GM19372 (cell line): ENCODE data around the gene FOXN3.

Experiments
- ATAC-seq: cut with Tn5 transposase; IDR thresholded peaks from one replicate; pipeline ENCODE4 v1.9.1; 2021; ENCODE audit warnings: mild to moderate bottlenecking, low read depth, moderate library complexity; ENCODE audit not compliant: unreplicated experiment

The FOXN3 gene

GRCh38 chr14:89435492-89435891 is 18.5 kb upstream of the FOXN3 start:
- ATAC-seq: no peak

DNA sequence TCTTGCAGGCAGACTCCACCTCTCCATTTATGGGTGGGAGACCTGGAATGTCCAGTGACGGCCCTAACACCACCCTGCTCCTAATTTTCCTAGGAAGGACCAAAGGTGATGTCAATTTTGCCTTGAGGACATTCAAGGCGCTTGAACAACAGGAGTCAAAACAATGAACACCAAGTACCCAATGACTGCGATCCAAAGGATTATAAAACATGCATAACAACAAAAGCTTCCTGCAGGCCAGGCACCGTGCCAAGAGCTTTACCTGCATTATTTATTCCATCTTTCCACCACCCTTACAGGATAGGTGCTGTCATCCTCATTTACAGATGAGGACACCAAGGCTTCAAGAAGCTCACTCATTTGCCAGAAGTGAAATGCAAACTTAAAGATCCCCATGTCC is 15.2 kb upstream of the FOXN3 start:
- ATAC-seq: no peak

DNA sequence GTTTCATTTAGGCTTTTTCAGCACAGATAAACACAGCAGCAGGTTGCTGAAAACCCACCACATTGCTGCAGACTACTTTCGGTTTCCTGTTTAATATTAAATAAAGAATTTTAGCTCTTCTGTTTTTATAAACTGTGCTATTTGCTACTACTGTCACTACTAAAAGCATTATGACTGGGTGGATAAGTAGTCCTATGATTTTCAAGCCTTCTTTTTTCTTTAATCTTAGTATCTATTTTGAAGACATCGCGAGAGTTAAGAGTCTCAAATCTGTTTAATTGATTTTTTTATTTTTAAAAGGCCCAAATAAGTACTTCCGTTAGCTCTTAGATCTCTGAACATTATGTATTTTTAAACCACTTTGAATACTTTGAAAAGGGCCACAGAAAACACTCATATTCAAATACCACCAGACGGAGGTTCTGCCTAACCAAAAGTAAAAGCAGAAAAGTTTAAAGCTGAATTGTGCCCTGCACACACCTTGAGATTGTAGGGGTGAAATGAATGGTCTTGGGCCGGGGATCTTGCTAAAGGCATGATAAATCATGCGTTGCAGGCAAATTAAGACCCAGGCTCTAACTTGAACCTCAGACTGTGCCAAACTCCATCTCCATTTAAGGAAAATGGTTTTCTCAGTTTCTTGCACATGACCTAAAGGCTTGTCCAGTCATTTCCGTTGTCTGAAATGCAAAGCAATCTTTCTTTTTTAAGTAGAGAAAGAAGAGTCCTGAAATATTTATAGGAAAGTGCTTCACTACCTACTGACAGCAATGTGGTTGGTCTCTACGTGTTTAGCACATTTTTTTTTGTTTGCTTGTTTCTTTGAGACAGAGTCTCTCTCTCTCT is 13.6 kb upstream of the FOXN3 start:
- peak; percentile 85 for ATAC-seq

DNA sequence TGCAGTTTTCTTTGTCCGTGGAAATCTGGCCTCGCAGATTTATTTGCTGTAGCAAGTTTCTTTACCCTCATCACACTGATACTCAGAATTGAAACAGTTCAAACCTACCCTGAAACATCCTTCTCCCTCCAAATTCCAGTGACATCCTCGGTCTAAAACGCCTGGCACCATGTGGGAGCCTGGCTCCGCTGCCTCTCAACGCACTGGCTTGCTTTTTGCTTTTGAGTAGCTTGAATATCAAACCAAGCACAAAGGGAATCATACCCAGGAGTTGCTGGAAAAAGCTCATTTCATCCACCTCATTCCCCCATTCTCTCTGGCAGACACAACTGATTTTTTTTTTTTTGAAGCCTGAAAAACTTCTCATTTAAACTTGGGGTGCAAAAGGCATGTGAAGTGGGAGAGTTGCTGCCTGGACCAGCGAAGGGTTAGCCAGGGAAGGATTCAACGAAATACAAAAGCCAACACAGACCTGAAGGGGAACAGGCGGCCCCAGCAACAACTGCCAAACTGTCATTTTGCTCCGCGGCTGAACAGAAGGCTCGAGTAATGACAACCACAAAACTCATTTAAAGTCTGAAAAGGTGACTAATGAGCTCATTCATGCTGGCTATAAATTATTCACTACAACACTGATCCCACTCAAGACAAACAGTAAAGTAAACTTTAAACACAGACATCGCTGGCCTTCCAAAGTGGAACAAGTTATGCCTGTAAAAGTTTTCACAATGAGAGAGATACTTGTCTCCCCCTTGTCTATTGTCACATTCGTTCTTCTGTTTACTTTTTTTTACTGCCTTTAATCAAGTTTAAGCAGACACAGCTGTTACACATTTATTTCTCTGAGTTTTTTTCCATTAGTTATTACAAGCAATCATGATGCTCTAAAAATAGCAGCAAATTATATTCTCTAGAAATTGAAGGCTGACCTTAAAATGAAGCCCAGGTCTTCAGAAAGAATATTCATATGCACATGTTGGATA is 12.5 kb upstream of the FOXN3 start:
- ATAC-seq: no peak

- ATAC-seq: no peak
These were observed 11.6 kb upstream of the FOXN3 start for GRCh38 chr14:89428546-89429198.

- ATAC-seq: no peak
These were observed 11.1 kb upstream of the FOXN3 start for GRCh38 chr14:89428173-89428523.

DNA sequence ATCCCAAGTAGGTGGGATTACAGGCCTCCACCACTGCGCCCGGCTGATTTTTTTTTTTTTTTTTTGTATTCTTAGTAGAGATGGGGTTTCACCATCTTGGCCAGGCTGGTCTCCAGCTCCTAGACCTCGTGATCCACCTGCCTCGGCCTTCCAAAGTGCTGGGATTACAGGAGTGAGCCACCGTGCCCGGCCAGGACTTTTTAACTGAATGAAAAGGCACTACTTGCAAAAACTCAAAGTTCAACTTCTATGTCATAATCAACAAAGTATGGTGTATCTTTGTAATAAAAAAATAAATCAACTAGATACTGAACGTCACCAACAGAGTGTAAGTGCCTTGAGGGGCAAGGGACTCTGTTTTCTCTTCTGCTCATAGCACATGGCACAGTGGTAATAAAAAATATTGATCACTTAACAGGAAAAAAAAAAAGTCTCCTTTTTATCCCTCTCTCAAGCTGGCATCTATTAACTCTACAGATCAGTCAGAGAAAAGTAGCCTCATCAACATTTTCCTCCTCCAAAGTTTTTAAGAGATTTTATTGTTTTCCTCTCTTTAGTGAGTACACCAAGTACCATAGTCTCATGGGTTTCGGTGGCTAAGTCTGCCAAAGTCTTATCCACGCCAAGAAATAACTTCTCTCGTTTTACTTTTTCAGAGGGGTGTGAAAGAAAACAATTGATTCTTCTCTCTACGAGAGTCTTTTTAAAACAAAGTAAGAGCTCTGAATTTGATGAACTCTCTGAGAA is 10.6 kb upstream of the FOXN3 start:
- ATAC-seq: no peak

DNA sequence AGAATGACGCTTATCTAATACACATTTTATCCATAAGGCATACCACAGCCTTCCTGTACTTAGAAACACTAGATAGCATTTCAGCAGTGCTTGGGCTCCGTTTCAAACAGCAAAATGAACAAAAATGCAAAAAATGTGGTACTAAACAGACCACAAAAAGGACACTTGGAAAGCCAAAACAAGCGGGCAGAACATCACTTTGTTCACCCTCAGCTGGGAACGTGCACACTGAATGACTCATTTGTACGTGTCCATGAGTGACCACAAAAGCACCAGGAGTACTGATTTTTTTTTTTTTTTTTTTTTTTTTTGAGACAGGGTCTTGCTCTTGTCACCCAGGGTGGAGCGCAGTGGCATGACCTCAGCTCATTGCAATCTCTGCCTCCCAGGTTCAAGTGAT is 8.9 kb upstream of the FOXN3 start:
- ATAC-seq: no peak

DNA sequence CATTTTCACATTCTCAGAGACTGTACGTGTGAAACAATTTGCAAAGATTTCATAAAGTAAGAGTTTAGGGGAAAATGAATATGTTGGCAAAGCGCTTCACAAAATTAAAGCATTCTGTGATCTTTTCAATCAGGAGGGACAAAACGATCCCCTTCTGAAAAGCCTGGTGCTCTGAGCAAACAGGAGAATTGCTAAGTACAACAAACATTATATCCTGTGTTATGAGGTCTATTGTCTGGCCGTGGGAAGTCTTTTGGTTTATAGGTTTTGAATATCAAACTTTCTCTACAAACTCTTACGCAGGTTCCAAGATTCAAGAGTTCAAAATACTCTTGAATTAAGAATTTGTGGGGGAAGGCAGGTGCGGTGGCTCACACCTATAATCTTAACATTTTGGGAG is 7.2 kb upstream of the FOXN3 start:
- ATAC-seq: no peak

DNA sequence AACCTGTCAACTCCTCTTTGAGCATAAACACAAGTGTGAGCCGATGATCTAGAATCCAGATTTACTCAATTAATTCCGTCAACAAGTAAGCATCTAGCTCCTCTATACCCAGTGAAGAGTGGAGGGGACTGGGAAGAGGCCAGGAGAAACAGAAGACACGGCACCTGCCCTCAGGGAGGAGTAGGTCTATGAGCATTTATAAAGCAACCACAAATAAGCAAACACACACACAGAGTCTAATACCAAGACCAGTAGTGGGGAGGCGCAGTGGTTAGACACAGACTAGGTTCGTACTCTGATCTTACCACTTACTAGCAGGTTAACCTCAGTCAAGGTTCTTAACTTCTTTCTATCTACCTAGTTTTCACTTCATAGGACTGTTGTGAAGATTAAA is 5.9 kb upstream of the FOXN3 start:
- ATAC-seq: no peak

DNA sequence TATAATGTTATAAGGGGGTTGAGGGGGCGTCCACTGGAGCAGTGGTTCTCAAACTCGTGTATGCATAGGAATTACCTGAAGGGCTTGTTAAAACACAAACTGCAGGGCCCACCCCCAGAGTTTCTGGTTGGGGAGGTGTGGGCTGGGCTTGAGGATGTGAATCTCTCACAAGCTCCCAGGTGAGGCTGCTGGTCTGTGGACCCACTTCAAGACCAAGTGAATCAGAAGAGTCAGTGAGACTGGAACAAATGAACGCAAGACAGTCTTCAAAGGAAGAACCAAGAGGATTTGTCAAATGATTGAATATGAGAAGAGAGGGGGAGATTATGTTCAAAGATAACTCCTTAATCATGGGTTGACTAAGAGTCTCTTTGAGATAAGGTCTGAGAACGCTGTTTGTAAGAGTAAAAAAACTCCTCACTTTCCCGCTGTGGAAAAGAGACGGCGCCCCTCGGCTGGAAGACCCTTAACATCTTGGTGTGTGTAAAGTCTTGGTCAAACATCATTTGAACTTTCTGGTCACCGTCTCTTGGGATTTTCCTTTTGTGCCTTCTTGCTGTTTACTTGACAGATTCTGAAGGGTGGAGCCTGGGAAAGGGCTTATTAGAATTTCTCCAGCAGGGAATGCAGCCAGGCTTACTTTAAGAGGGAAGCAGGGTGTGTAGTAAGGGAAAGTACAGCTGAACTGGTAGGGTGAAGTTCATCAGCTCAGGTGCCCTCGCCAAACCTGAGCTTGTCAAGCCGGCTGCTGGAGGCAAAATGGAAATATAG is 5.3 kb upstream of the FOXN3 start:
- ATAC-seq: no peak

DNA sequence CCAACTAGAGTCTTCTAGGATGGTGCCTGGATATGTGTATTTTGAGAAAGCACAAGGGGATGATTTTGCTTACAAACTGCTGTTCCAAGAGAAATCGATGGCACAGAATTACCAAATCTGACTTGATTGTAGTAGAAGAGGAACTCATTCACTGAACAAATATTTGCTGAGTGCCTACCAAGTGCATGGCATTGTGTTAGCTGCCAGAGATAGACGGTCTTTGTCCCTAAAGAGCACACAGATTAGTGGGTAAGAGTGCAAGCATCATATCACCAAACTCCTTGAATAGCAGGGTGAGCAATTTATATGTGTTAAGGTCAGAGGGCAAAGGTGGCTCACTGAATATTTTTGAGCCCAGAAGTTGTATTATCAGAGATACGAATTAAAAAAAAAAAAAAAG is 3.5 kb upstream of the FOXN3 start:
- ATAC-seq: no peak

GRCh38 chr14:89419973-89420482 is 3.0 kb upstream of the FOXN3 start:
- no peak for ATAC-seq

GRCh38 chr14:89418976-89419375 is 1.9 kb upstream of the FOXN3 start:
- ATAC-seq: no peak

DNA sequence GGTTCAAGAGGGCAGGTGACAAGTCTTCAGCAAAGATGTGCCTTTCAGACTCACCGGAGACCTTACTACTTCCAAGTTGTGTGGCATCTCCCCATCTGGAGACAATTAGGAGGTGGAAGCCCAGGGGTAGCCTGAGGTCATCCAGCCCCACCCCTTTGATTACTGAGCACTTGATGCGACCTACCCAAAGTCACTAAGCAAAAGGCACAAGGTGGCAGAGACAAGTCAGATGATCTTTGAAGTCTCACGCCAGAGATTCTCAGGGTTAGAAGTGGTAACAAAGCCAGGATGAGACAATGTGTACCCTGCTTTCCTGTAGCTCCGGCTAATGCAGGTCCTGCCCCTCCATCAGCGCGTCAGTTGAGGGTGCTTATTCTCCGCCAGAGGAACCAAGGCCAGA is 1.4 kb upstream of the FOXN3 start:
- no peak for ATAC-seq

DNA sequence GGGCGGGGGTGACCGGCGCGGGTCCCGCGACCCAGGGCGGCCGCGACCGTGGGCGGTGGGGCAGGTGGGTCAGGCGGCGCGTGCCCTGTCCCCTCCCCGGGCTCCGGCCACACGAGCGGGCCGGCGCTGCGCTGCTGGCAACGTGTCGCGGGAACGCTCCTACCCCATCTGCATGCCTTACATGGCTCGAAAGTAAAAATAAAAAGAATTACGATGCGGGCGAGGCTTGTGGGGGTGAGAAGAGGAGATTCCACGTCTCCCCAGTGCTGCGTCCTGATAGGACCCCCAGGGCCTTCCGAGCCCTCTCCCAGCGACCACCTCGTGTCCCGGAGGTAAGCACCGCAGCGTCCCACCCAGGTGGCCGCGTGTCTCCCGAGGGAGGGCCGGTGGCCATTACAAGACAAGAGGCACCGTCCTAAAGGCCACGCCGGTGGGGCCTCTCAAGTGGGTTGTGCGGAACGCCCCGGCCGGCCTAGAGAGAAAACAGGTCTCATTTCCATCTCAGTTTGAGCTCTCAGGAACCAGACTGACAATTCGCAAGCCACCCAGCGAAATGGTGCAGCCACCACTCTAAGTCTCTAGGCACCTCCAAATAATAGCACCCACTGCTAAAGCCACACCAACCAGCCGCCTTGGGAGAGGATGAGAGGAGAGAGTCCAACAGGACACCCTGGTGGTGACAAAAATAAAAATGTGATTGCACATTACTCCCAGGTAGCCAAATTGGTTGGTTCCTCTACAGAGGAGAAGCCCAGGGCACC is 612 bp upstream of the FOXN3 start:
- peak; percentile 27 for ATAC-seq

- peak; percentile 84 for ATAC-seq
These were observed 734 bp downstream of the FOXN3 start for GRCh38 chr14:89416002-89416995.

DNA sequence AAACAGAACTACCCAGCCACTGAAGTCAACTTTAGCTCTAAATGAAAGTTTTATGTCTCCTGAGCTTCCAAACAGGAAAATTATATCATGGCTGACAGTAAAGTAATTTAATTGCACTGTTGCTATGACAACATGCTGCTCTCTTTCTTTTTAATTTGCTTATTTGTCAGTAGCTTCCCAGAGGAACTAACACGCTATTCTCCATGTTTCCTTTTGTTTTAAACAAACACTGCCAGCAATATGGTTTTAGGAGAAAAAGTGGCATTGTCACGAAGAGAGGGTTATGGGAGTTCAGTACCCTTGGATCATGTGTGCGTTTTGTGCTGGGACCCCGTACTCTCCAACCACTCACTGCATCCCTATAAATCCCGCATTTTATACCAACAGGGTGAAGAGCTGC is 1.9 kb downstream of the FOXN3 start:
- ATAC-seq: no peak
